ENCODE results near the gene C11orf68. TPM values are rescaled to one million over a fixed set of nuclear protein-coding genes. Genes with fewer than 3 reads are reported as not detected.

Gene C11orf68
- total and polyA plus RNA-seq, 10 of the 15 experiments (the other 5 are each of a cell fraction or from before 2014, with no cell fraction given): 3.0 to 25.4 (median 16.7) TPM

- TF ChIP-seq BCL3 (IDR thresholded peaks at IDR 0.05; ENCODE audit: borderline replicate concordance, insufficient read depth, low read depth, low read length, poor library complexity, severe bottlenecking) (peak; percentile 34), ATF7 (IDR thresholded peaks at IDR 0.05; ENCODE audit: low read depth) (peak; percentile 32; the same call in 1 of the 2 replicates), RUNX3 (IDR thresholded peaks at IDR 0.05; ENCODE audit: low read length) (no peak), ZBTB4 (CRISPR knock-in tag; IDR thresholded peaks at IDR 0.05) (no peak), TCF7 (IDR thresholded peaks at IDR 0.05; ENCODE audit: borderline replicate concordance) (no peak), IRF3 (IDR thresholded peaks at IDR 0.05) (0 out of 2 replicates have a peak, but pooled peaks have one; percentile 43), ESRRA (IDR thresholded peaks at IDR 0.05; ENCODE audit: low read length) (no peak), TCF12 (IDR thresholded peaks at IDR 0.05; ENCODE audit: low read depth, low read length) (peak; percentile 62; the same call in 1 of the 2 replicates), SUZ12 (IDR thresholded peaks at IDR 0.05; ENCODE audit: unreplicated experiment) (no peak), NR2C2 (IDR thresholded peaks at IDR 0.05; ENCODE audit: borderline replicate concordance, control insufficient read depth, insufficient read length, low read depth) (no peak), CHD4 (IDR thresholded peaks at IDR 0.05) (no peak), SP1 (IDR thresholded peaks at IDR 0.05; ENCODE audit: low read depth, low read length) (peak; percentile 77), EZH2 (IDR thresholded peaks at IDR 0.05; ENCODE audit: borderline replicate concordance, control insufficient read depth, low read depth, low read length) (no peak), ATF3 (IDR thresholded peaks at IDR 0.05; ENCODE audit: borderline replicate concordance, extremely low read depth, low read depth, low read length) (0 out of 2 replicates have a peak, but pooled peaks have one; percentile 28), E4F1 (IDR thresholded peaks at IDR 0.05; ENCODE audit: borderline replicate concordance, partially characterized antibody) (peak; percentile 55), USF2 (IDR thresholded peaks at IDR 0.05; ENCODE audit: borderline replicate concordance, low read depth, low read length) (no peak), TBL1XR1 (IDR thresholded peaks at IDR 0.05; ENCODE audit: low read depth, low read length) (no peak; the same call in 1 of the 2 replicates)
These were observed 30.6 kb downstream of the C11orf68 start, which contains the start of gene FIBP (continued) for GRCh38 chr11:65888163-65888814.

Data from GM12878 (cell line).